GM20000 (cell line): Measurements from ENCODE around the gene PSMD1.
A peak's percentile ranks its signal among the peaks of the same experiment; 100 is the strongest.
"Not testable (repeated sequence)": the region's sequence is repeated elsewhere in the genome, so short reads cannot be mapped to it uniquely, and the experiment has no call there.

ENCODE experiments used
- DNase-seq: peaks from one replicate; pipeline ENCODE4 v3.0.0; 2012; ENCODE audit warnings: low spot score
- TF ChIP-seq, protein P1 (sequence below): IDR thresholded peaks from 2 replicates; pipeline ENCODE4 v1.5.1; 2012; ENCODE audit warnings: mild to moderate bottlenecking, control low read depth; ENCODE audit errors: extremely low read depth, missing control alignments

PSMD1 gene

GRCh38 chr2:231189571-231190495 lies 133.2 kb downstream of the PSMD1 start:
- TF ChIP-seq, protein P1, sequence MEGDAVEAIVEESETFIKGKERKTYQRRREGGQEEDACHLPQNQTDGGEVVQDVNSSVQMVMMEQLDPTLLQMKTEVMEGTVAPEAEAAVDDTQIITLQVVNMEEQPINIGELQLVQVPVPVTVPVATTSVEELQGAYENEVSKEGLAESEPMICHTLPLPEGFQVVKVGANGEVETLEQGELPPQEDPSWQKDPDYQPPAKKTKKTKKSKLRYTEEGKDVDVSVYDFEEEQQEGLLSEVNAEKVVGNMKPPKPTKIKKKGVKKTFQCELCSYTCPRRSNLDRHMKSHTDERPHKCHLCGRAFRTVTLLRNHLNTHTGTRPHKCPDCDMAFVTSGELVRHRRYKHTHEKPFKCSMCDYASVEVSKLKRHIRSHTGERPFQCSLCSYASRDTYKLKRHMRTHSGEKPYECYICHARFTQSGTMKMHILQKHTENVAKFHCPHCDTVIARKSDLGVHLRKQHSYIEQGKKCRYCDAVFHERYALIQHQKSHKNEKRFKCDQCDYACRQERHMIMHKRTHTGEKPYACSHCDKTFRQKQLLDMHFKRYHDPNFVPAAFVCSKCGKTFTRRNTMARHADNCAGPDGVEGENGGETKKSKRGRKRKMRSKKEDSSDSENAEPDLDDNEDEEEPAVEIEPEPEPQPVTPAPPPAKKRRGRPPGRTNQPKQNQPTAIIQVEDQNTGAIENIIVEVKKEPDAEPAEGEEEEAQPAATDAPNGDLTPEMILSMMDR: no peak
- DNase-seq: no peak

DNA sequence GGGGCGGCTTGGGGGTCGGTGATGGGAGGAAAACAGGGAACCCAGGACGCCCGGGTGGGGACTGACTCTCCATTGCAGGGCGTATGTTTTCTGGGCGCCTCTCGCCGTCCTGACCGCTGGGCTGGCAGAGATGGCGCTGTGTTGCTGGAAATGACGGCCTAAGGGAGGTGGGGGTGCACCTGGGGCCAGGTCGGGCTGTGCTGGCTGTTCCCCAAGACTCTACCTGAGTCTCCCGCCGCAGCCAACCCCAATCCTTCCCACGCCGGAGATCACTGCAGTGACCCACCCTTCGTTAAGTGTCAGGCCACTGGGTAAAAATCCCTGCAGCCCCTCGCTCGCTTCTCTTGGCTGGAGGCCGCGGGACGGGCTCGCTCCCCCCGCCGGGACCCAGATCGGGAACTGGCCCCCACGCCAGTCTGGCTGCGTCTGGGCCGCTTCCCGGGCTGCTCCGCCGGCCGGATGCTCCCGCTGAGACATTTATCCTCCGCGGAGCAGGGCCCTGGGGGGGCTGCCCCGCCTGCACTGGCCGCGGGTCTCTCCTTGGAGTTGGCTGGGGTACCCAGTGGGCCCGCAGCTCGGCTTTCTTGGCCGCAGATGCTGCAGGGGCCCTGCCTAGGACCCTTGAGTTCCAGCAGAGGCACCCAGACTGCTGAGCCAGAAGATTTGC lies 134.0 kb downstream of the PSMD1 start:
- no peak for DNase-seq
- TF ChIP-seq, protein P1: no peak

- no peak for DNase-seq
- TF ChIP-seq, protein P1: peak; percentile 45
Observed at GRCh38 chr2:231191896-231192872, 135.5 kb downstream of the PSMD1 start.

- DNase-seq: no peak
Observed at GRCh38 chr2:231193216-231193615, 136.5 kb downstream of the PSMD1 start.

GRCh38 chr2:231196592-231196991 lies 139.9 kb downstream of the PSMD1 start:
- TF ChIP-seq, protein P1: no peak
- no peak for DNase-seq

More at GRCh38 chr2:231193216-231193615, 136.5 kb downstream of the PSMD1 start:
- TF ChIP-seq, protein P1: no peak

GRCh38 chr2:231197196-231197595 lies 140.5 kb downstream of the PSMD1 start:
- DNase-seq: not testable (repeated sequence)

DNA sequence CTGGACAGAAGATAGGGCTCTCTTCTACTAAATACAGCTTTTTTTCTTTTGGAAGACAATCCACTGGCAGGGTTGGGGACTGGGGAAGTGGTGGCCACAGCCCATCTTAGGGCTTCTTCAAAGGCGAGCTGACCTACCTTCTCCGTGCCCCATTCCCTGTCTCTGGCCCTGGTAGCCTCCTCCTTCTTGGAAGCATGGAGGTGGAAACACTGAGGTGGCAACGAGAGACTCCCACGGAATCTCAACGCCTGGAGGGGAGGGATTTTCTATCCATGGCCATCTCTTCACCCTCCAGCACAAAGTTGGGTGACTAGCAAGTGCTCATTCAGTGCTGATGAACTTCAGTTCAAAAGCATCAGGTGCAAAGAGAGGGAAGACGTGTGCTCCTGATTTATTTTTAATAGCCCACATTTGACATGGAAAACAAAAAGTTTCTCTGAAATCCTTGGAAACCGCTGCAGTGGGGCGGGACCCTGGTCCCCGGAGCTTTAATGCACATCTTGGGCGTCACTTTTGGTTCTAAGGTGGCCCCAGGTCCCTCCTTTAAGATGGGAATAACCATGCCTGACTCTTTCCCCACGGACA lies 141.1 kb downstream of the PSMD1 start:
- TF ChIP-seq, protein P1: no peak
- no peak for DNase-seq
